ENCODE measurements around the gene ORAI2. TPM values are rescaled to one million over a fixed set of nuclear protein-coding genes. Genes with fewer than 3 reads are reported as not detected.

The ORAI2 gene
- total and polyA plus RNA-seq, 2 of the 13 experiments (the other 11 are each of a cell fraction or from before 2014, with no cell fraction given): 3.0 to 6.0 TPM

DNA sequence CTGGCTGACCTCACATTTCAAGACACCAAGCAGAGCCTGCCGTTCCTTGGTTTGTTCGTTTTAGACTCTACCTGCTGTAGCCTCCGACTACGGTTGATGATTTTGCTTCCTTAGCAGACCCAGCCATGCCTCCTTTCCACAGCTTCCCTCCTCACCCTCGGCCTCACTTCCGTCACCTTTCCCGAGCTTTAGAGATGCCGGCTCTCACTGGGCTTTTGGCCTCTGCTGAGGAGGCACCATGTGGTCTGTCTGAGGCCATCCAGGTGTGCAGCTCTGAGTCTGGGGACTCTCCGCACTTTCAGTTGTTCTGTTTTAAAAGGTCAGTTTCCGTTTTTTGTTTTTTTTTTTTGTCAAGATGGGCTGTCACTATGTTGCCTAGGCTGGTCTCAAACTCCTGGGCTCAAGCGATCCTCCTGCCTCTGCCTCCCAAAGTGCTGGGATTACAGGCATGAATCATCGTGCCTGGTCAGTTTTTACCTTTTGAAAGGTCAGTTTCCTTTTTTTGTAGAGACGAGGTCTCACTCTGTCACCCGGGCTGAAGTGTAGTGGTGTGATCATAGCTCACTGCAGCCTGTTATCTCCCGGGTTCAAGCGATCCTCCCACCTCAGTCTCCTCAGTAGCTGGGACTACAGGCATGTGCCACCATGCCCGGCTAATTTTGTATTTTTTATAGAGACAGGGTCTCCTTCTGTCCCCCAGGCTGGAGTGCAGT, 11.7 kb downstream of the ORAI2 start (continued):
- TF ChIP-seq, protein P1, sequence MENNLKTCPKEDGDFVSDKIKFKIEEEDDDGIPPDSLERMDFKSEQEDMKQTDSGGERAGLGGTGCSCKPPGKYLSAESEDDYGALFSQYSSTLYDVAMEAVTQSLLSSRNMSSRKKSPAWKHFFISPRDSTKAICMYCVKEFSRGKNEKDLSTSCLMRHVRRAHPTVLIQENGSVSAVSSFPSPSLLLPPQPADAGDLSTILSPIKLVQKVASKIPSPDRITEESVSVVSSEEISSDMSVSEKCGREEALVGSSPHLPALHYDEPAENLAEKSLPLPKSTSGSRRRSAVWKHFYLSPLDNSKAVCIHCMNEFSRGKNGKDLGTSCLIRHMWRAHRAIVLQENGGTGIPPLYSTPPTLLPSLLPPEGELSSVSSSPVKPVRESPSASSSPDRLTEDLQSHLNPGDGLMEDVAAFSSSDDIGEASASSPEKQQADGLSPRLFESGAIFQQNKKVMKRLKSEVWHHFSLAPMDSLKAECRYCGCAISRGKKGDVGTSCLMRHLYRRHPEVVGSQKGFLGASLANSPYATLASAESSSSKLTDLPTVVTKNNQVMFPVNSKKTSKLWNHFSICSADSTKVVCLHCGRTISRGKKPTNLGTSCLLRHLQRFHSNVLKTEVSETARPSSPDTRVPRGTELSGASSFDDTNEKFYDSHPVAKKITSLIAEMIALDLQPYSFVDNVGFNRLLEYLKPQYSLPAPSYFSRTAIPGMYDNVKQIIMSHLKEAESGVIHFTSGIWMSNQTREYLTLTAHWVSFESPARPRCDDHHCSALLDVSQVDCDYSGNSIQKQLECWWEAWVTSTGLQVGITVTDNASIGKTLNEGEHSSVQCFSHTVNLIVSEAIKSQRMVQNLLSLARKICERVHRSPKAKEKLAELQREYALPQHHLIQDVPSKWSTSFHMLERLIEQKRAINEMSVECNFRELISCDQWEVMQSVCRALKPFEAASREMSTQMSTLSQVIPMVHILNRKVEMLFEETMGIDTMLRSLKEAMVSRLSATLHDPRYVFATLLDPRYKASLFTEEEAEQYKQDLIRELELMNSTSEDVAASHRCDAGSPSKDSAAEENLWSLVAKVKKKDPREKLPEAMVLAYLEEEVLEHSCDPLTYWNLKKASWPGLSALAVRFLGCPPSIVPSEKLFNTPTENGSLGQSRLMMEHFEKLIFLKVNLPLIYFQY (CRISPR knock-in tag; IDR thresholded peaks at IDR 0.05; ENCODE audit: borderline replicate concordance): no peak

- H3K79me2 ChIP-seq (ENCODE audit: insufficient read depth, low read length): no peaks in the 10 kb centered on the region
- no peak overlapping the region for H3K9ac ChIP-seq (ENCODE audit: insufficient read depth, low read depth, low read length)
- H4K20me1 ChIP-seq (ENCODE audit: insufficient read depth, low read length): no peaks in the 10 kb centered on the region
- DNase-seq (ENCODE audit: low spot score) (no peak), ATAC-seq (no peak), FAIRE-seq (no peak)
- H3K27me3 ChIP-seq (ENCODE audit: control insufficient read depth in 1 of 2, insufficient read depth in 2 of 2, low read length in 2 of 2): no peaks in the 10 kb centered on the region
- H3K27ac ChIP-seq (ENCODE audit: extremely low read length, insufficient read depth, low read length): no peak overlapping the region
- no TSS peak for BruUV-seq (replicated peaks)
- no peak overlapping the region for H3K4me2 ChIP-seq (ENCODE audit: low read depth, low read length)
- peaks cover 2% of the 10 kb centered on the region for H3K4me1 ChIP-seq (ENCODE audit: insufficient read depth, low read length)
- intact Hi-C loops (cut with micrococcal nuclease; ENCODE audit: unreplicated experiment) (no loop called here), in situ Hi-C loops (cut with HindIII; ENCODE audit: extremely low pct_ligation_motif_present, low pct_unique_long_range_greater_than_20kb) (no loop called here)
- 74% methylated on average over 2 of the region's 2 CpGs for WGBS (ENCODE audit: low lambda C conversion rate)
- H3K36me3 ChIP-seq (replicated peaks in 1 of 2; ENCODE audit: control insufficient read depth in 1 of 2, insufficient read depth in 2 of 2, low read length in 2 of 2): no peaks in the 10 kb centered on the region
- POLR2A ChIA-PET: no interaction called here
- CTCF ChIA-PET (ENCODE audit: low intra/inter-chr PET ratio, low total read pairs): no interaction called here
- no peak overlapping the region for H3K4me3 ChIP-seq (replicated peaks in 1 of 3; ENCODE audit: insufficient read depth in 1 of 3, low read depth in 2 of 3, low read length in 3 of 3)
- H3K9me3 ChIP-seq (ENCODE audit: low read length): no peaks in the 10 kb centered on the region
- no peak overlapping the region for H2AFZ ChIP-seq (ENCODE audit: low read length)
- TF ChIP-seq USF2 (IDR thresholded peaks at IDR 0.05; ENCODE audit: low read depth, low read length) (no peak), USF2 (CRISPR knock-in tag; IDR thresholded peaks at IDR 0.05; ENCODE audit: borderline replicate concordance) (no peak), ZMYM3 (CRISPR knock-in tag; IDR thresholded peaks at IDR 0.05) (no peak), ZNF891 (CRISPR knock-in tag; IDR thresholded peaks at IDR 0.05) (no peak), NONO (IDR thresholded peaks at IDR 0.05) (no peak), NONO (CRISPR knock-in tag; conservative IDR thresholded peaks at IDR 0.05) (no peak), POLR2G (IDR thresholded peaks at IDR 0.05; ENCODE audit: low read depth, low read length) (no peak), ZNF773 (CRISPR knock-in tag; IDR thresholded peaks at IDR 0.05; ENCODE audit: borderline replicate concordance) (no peak), GLI4 (CRISPR knock-in tag; IDR thresholded peaks at IDR 0.05; ENCODE audit: borderline replicate concordance) (no peak), SOX6 (IDR thresholded peaks at IDR 0.05) (no peak), SOX6 (CRISPR knock-in tag; IDR thresholded peaks at IDR 0.05) (no peak), CC2D1A (CRISPR knock-in tag; IDR thresholded peaks at IDR 0.05) (no peak), ZNF12 (CRISPR knock-in tag; IDR thresholded peaks at IDR 0.05) (no peak)
- TF ChIP-seq, protein P2, sequence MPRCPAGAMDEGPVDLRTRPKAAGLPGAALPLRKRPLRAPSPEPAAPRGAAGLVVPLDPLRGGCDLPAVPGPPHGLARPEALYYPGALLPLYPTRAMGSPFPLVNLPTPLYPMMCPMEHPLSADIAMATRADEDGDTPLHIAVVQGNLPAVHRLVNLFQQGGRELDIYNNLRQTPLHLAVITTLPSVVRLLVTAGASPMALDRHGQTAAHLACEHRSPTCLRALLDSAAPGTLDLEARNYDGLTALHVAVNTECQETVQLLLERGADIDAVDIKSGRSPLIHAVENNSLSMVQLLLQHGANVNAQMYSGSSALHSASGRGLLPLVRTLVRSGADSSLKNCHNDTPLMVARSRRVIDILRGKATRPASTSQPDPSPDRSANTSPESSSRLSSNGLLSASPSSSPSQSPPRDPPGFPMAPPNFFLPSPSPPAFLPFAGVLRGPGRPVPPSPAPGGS (CRISPR knock-in tag; IDR thresholded peaks at IDR 0.05): no peak
Measured at GRCh38 chr7:102445674-102446071, 12.3 kb downstream of the ORAI2 start.

Data from HepG2 (cell line).